HCT116 (cell line): ENCODE measurements around the gene L3HYPDH. TPM values are rescaled to one million over a fixed set of nuclear protein-coding genes. Genes with fewer than 3 reads are reported as not detected.

Experiments
- ATAC-seq: fragments of 200-7000 bp; cut with Tn5 transposase; 2 replicates; pipeline ENCODE4 v1.9.1; 2020; ENCODE audit warnings: mild to moderate bottlenecking, moderate library complexity
- BruUV-seq: library from RNA; stranded (reverse); fragments of 400-500 nt; replicated peaks from 2 replicates; lab custom pipeline; 2021; lab: Mats Ljungman, UMichigan
- CTCF ChIA-PET: fragments of 300-600 bp; sonication (Branson Sonifier 250); formaldehyde crosslinking; loops from one replicate; lab custom pipeline; 2021; ENCODE audit warnings: antibody characterized with exemption; lab: Charles Lee
- POLR2A ChIA-PET: fragments of 300-600, 350-600 bp; sonication (Branson Sonifier 250); formaldehyde crosslinking; loops from one replicate; lab custom pipeline; 2021; ENCODE audit warnings: antibody characterized with exemption; lab: Charles Lee
- RAD21 ChIA-PET, 2 experiments: fragments of 300-600 bp; sonication (Branson Sonifier 250); formaldehyde crosslinking; loops; one replicate each; lab custom pipeline; 2023; ENCODE audit warnings: low total read pairs in 2 of 2; ENCODE audit not compliant: uncharacterized antibody in 2 of 2, unreplicated experiment in 2 of 2, low non-redundant PET in 1 of 2; lab: Charles Lee
- DNase-seq: peaks from one replicate; pipeline ENCODE4 v3.0.0-alpha.2; 2010; ENCODE audit warnings: low read depth, low spot score
- H2AFZ ChIP-seq: fragments of 200-600 bp; shearing (Covaris generic), sonication (generic); 2 replicates; pipeline ENCODE4 v1.6.1; 2017; ENCODE audit warnings: low read depth, mixed run types, mixed read lengths, antibody characterized with exemption, low read length; ENCODE audit not compliant: poor library complexity, severe bottlenecking
- H3K27ac ChIP-seq: 2 replicates; pipeline ENCODE4 v1.5.1; 2012; ENCODE audit warnings: low read depth, low read length
- H3K27me3 ChIP-seq: fragments of 200-600 bp; sonication (generic); 2 replicates; pipeline ENCODE4 v1.6.1; 2016; ENCODE audit warnings: mixed run types, low read length, mixed read lengths; ENCODE audit not compliant: insufficient read depth
- H3K36me3 ChIP-seq, 2 experiments: fragments of 200-500 bp in 1 of 2; fragments of 200-600 bp in 1 of 2; sonication (Bioruptor generic) in 1 of 2; sonication (generic) in 1 of 2; 2 replicates each; pipeline versions ENCODE4 v1.5.1 to v1.6.1; 2014 to 2016; ENCODE audit warnings: low read length in 2 of 2, inconsistent platforms in 1 of 2, mixed read lengths in 1 of 2, mixed run types in 1 of 2; ENCODE audit not compliant: insufficient read depth in 2 of 2, control insufficient read depth in 1 of 2
- H3K4me1 ChIP-seq, 2 experiments: fragments of 200-600 bp in 1 of 2; sonication (generic) in 1 of 2; 2 replicates each; pipeline versions ENCODE4 v1.5.1 to v1.6.1; 2012 to 2017; ENCODE audit warnings: low read length in 2 of 2, inconsistent platforms in 1 of 2, mild to moderate bottlenecking in 1 of 2, mixed read lengths in 1 of 2, mixed run types in 1 of 2, moderate library complexity in 1 of 2; ENCODE audit not compliant: insufficient read depth in 2 of 2, control insufficient read depth in 1 of 2
- H3K4me2 ChIP-seq: fragments of 200-600 bp; sonication (generic); 2 replicates; pipeline ENCODE4 v1.6.1; 2017; ENCODE audit warnings: mixed run types, low read length, mixed read lengths
- H3K4me3 ChIP-seq, 2 experiments: fragments of 200-600 bp in 1 of 2; sonication (generic) in 1 of 2; replicated peaks in 1 of 2; 2 replicates each; pipeline ENCODE4 v1.5.1; 2011 to 2016; ENCODE audit warnings: low read length in 2 of 2, control low read depth in 1 of 2, low read depth in 1 of 2, mild to moderate bottlenecking in 1 of 2, mixed read lengths in 1 of 2, mixed run types in 1 of 2
- H3K79me2 ChIP-seq: fragments of 200-600 bp; sonication (generic); 2 replicates; pipeline ENCODE4 v1.6.1; 2017; ENCODE audit warnings: mild to moderate bottlenecking, mixed run types, low read length, moderate library complexity, mixed read lengths; ENCODE audit not compliant: insufficient read depth
- H3K9ac ChIP-seq: fragments of 200-600 bp; sonication (generic); 2 replicates; pipeline ENCODE4 v1.6.1; 2016; ENCODE audit warnings: low read length, mixed read lengths
- H3K9me2 ChIP-seq: fragments of 200-600 bp; sonication (generic), shearing (Covaris generic); 2 replicates; pipeline ENCODE4 v1.6.1; 2017; ENCODE audit warnings: mixed run types, mild to moderate bottlenecking, moderate library complexity; ENCODE audit not compliant: insufficient read depth
- H3K9me3 ChIP-seq, 2 experiments: fragments of 200-500 bp in 1 of 2; fragments of 200-600 bp in 1 of 2; sonication (Bioruptor generic) in 1 of 2; sonication (generic) in 1 of 2; 2 replicates each; pipeline ENCODE4 v1.6.1; 2014 to 2017; ENCODE audit warnings: low read length in 2 of 2, mixed read lengths in 2 of 2, inconsistent platforms in 1 of 2, low read depth in 1 of 2, mild to moderate bottlenecking in 1 of 2, mixed run types in 1 of 2, moderate library complexity in 1 of 2; ENCODE audit not compliant: control insufficient read depth in 1 of 2, insufficient read depth in 1 of 2
- H4K20me1 ChIP-seq: fragments of 200-600 bp; sonication (generic), shearing (Covaris generic); 2 replicates; pipeline ENCODE4 v1.6.1; 2017; ENCODE audit warnings: mixed run types, mild to moderate bottlenecking, moderate library complexity; ENCODE audit not compliant: insufficient read depth
- FOSL1 ChIP-seq: IDR thresholded peaks from 2 replicates; pipeline ENCODE4 v1.6.1; 2012; ENCODE audit warnings: low read depth
- JUND ChIP-seq: IDR thresholded peaks from 2 replicates; pipeline ENCODE4 v1.6.1; 2012
- SIN3A ChIP-seq: IDR thresholded peaks from 2 replicates; pipeline ENCODE4 v1.6.1; 2012; ENCODE audit warnings: low read depth
- YY1 ChIP-seq: IDR thresholded peaks from 2 replicates; pipeline ENCODE4 v1.6.1; 2011; ENCODE audit warnings: low read length, low read depth, moderate library complexity, mild to moderate bottlenecking; ENCODE audit not compliant: insufficient replicate concordance; ENCODE audit errors: extremely low read depth
- intact Hi-C: fragments of 100-400 bp; cut with micrococcal nuclease; formaldehyde crosslinking; loops from 2 replicates; pipeline ENCODE4 v1.10.0; 2022
- total RNA-seq: library from RNA; stranded (reverse); gene quantifications from one replicate; pipeline ENCODE4 v1.2.1, GENCODE V29; 2021; ENCODE audit not compliant: unreplicated experiment
- TF ChIP-seq, protein P1 (sequence below): IDR thresholded peaks from 2 replicates; pipeline ENCODE4 v1.6.1; 2012
- TF ChIP-seq, protein P2 (sequence below): IDR thresholded peaks from 2 replicates; pipeline ENCODE4 v1.6.1; 2012; ENCODE audit warnings: low read depth
- TF ChIP-seq, protein P3 (sequence below): IDR thresholded peaks from 2 replicates; pipeline ENCODE4 v1.6.1; 2012
- TF ChIP-seq, protein P4 (sequence below): IDR thresholded peaks from 2 replicates; pipeline ENCODE4 v1.6.1; 2011; ENCODE audit warnings: mild to moderate bottlenecking, low read length, moderate library complexity; ENCODE audit not compliant: insufficient replicate concordance; ENCODE audit errors: extremely low read depth

L3HYPDH gene
- total RNA-seq, 1 experiment from 2014 or later = 19.5 TPM

DNA sequence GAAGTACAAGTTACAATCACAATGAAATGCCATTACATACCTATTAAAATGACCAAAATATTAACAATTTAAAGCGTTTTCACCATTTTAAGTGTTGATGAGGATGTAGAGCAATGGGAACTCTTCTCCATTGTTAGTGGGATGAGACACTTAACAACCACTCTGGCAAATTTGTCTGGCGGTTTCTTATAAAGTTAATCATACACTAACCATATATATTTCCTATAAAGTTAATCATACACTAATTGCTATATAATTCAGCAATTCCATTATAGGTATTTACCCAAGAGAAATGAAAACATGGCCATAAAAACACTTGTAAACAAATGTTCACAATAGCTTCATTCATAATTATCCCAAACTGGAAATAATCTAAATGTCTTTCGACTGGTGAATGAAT, 36.0 kb upstream of the L3HYPDH start:
- CTCF ChIA-PET = no interaction called here
- Histone ChIP-seq H3K9me2 (no peaks in the 10 kb centered on the region), H3K4me2 (no peak overlapping the region), H3K79me2 (no peaks in the 10 kb centered on the region), H3K9ac (no peak overlapping the region), H3K9me3 (no peaks in the 10 kb centered on the region), H3K4me1 (no peaks in the 10 kb centered on the region), H3K4me3 (no peak overlapping the region), H3K27ac (no peak overlapping the region), H3K27me3 (no peaks in the 10 kb centered on the region), H2AFZ (no peak overlapping the region), H3K36me3 (no peaks in the 10 kb centered on the region), H4K20me1 (no peaks in the 10 kb centered on the region)
- intact Hi-C loops = no loop called here
- RAD21 ChIA-PET = no interaction called here
- POLR2A ChIA-PET = no interaction called here
- no peak for DNase-seq
- ATAC-seq = no peak
- TF ChIP-seq YY1 = no peak
- TF ChIP-seq SIN3A = no peak
- no peak for TF ChIP-seq FOSL1
- TF ChIP-seq JUND = no peak
- TF ChIP-seq, protein P1, sequence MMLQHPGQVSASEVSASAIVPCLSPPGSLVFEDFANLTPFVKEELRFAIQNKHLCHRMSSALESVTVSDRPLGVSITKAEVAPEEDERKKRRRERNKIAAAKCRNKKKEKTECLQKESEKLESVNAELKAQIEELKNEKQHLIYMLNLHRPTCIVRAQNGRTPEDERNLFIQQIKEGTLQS = no peak
- TF ChIP-seq, protein P2, sequence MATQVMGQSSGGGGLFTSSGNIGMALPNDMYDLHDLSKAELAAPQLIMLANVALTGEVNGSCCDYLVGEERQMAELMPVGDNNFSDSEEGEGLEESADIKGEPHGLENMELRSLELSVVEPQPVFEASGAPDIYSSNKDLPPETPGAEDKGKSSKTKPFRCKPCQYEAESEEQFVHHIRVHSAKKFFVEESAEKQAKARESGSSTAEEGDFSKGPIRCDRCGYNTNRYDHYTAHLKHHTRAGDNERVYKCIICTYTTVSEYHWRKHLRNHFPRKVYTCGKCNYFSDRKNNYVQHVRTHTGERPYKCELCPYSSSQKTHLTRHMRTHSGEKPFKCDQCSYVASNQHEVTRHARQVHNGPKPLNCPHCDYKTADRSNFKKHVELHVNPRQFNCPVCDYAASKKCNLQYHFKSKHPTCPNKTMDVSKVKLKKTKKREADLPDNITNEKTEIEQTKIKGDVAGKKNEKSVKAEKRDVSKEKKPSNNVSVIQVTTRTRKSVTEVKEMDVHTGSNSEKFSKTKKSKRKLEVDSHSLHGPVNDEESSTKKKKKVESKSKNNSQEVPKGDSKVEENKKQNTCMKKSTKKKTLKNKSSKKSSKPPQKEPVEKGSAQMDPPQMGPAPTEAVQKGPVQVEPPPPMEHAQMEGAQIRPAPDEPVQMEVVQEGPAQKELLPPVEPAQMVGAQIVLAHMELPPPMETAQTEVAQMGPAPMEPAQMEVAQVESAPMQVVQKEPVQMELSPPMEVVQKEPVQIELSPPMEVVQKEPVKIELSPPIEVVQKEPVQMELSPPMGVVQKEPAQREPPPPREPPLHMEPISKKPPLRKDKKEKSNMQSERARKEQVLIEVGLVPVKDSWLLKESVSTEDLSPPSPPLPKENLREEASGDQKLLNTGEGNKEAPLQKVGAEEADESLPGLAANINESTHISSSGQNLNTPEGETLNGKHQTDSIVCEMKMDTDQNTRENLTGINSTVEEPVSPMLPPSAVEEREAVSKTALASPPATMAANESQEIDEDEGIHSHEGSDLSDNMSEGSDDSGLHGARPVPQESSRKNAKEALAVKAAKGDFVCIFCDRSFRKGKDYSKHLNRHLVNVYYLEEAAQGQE = no peak
- TF ChIP-seq, protein P3, sequence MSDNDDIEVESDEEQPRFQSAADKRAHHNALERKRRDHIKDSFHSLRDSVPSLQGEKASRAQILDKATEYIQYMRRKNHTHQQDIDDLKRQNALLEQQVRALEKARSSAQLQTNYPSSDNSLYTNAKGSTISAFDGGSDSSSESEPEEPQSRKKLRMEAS = no peak
- TF ChIP-seq, protein P4, sequence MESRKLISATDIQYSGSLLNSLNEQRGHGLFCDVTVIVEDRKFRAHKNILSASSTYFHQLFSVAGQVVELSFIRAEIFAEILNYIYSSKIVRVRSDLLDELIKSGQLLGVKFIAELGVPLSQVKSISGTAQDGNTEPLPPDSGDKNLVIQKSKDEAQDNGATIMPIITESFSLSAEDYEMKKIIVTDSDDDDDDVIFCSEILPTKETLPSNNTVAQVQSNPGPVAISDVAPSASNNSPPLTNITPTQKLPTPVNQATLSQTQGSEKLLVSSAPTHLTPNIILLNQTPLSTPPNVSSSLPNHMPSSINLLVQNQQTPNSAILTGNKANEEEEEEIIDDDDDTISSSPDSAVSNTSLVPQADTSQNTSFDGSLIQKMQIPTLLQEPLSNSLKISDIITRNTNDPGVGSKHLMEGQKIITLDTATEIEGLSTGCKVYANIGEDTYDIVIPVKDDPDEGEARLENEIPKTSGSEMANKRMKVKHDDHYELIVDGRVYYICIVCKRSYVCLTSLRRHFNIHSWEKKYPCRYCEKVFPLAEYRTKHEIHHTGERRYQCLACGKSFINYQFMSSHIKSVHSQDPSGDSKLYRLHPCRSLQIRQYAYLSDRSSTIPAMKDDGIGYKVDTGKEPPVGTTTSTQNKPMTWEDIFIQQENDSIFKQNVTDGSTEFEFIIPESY = no peak
- no TSS peak for BruUV-seq
